Left ventricle myocardium inferior (tissue), 1 donor: ENCODE measurements around the gene COBL. TPM values are rescaled to one million over a fixed set of nuclear protein-coding genes. Genes with fewer than 3 reads are reported as not detected.

Source experiments
- DNase-seq: peaks from one replicate; pipeline ENCODE4 v3.0.0-alpha.2; 2020
- H3K27ac ChIP-seq: fragments of 200-600 bp; replicated peaks from 2 replicates; pipeline ENCODE4 v1.8.0; 2021
- H3K27me3 ChIP-seq: fragments of 200-600 bp; 2 replicates; pipeline ENCODE4 v1.8.0; 2021; ENCODE audit warnings: low read depth
- H3K36me3 ChIP-seq: fragments of 200-600 bp; 2 replicates; pipeline ENCODE4 v1.8.0; 2021
- H3K4me1 ChIP-seq: fragments of 200-600 bp; 2 replicates; pipeline ENCODE4 v1.8.0; 2021
- H3K4me3 ChIP-seq: fragments of 200-600 bp; 2 replicates; pipeline ENCODE4 v1.8.0; 2021; ENCODE audit warnings: mild to moderate bottlenecking, moderate library complexity
- H3K9me3 ChIP-seq: fragments of 200-600 bp; replicated peaks from 2 replicates; pipeline ENCODE4 v1.8.0; 2021
- CTCF ChIP-seq: fragments of 200-600 bp; IDR thresholded peaks from 2 replicates; pipeline ENCODE4 v1.8.0; 2021; ENCODE audit warnings: antibody characterized with exemption, mild to moderate bottlenecking, borderline replicate concordance
- intact Hi-C: fragments of 100-400 bp; cut with micrococcal nuclease; formaldehyde crosslinking; loops from one replicate; pipeline ENCODE4 v1.11.0; 2022
- total RNA-seq: library from RNA; stranded (reverse); fragmentation: NEBNext Ultra II Directional; extraction: Animal tissue kit (Norgen Biotek cat#: 25700); gene quantifications from one replicate; pipeline ENCODE4 v1.2.1, GENCODE V29; 2021
- donor health status: DM: no; HTN: yes; CAD: no; lungs with severe emphysema.

Gene COBL
- total RNA-seq, 1 donor from 2014 or later, result 77.1 TPM

DNA sequence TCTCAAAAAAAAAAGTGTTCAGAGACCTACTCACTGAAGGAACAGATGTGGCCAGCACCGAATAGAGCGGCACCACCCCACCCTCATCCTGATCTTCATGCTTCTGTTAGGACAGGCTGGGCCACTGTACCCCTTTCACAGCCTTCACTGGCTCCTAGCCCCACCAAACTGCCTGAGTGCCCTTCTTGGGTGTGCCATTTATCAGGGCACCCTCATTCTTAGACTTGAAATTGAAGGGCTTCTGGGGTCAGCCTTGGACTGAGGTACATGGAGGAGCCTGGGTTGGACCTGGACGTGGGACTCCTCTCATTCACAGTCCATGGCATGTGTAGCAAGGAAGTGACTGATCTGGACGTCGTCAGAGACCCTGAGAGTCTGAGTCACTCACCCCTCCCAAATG is 190.3 kb downstream of the COBL start:
- Histone ChIP-seq H3K27me3 (no peaks in the 10 kb centered on the region), H3K27ac (peak overlapping the region; percentile 65), H3K9me3 (no peaks in the 10 kb centered on the region), H3K4me3 (no peak overlapping the region), H3K4me1 (peaks cover 56% of the 10 kb centered on the region), H3K36me3 (no peaks in the 10 kb centered on the region)
- intact Hi-C loops, result no loop called here
- TF ChIP-seq CTCF, result no peak
- DNase-seq, result no peak

DNA sequence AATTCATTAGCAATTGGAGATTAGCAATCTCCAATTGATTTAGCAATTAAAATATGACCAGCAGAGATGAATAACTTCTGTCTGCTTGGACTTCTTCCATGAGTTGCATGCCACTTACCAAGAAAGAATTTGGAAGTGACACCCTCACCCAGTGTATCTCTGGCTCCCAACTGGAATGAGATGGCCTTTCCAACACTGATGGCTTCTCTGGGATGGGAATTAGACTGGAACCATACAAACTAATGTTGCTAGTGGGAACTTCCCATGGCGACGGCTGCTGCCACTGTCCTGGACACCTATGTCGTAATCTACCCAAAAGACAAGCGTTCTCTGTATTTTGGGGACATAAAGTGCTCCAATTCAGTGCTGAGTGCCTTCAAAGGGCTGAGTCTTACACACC is 192.3 kb downstream of the COBL start:
- Histone ChIP-seq H3K36me3 (no peaks in the 10 kb centered on the region), H3K4me3 (no peak overlapping the region), H3K27ac (peak overlapping the region; percentile 83), H3K27me3 (no peaks in the 10 kb centered on the region), H3K9me3 (no peaks in the 10 kb centered on the region), H3K4me1 (peaks cover 50% of the 10 kb centered on the region)
- no peak for TF ChIP-seq CTCF
- intact Hi-C loops, result no loop called here
- no peak for DNase-seq

DNA sequence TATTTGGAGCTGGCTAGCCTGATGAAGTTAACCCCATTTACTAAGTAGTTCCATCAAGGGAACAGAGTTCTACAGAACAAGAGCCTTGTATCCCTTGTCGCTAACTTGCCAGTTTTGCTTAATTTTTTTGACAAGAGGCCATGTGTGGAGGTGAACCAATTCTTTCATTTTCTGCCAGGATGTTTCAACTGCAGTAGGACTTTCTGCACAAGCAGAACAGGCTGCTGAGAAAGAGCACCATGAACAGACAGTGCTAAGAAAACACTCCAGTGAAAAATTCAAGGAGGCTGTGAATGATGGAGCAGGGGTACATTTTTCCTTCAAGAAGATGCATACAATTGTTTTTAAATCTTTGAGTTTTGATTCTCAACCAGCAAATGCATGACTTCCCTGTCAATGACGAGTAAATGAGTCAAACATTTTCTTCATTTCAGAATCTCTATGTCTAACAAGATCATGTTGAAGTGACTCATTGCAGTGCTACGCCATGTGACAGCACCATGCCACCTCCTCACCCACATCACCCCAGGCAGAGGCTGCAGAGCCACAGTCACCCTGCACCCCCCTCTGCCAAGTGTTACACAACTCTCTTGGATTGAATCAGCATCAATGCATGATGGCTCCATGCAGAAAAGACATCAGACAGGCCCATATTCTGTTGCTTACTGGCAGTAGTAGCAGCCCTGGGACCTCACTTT is 193.1 kb downstream of the COBL start:
- Histone ChIP-seq H3K36me3 (no peaks in the 10 kb centered on the region), H3K27me3 (no peaks in the 10 kb centered on the region), H3K9me3 (no peaks in the 10 kb centered on the region), H3K27ac (peak overlapping the region; percentile 83), H3K4me1 (peaks cover 47% of the 10 kb centered on the region), H3K4me3 (no peak overlapping the region)
- DNase-seq, result no peak
- TF ChIP-seq CTCF, result no peak
- intact Hi-C loops, result no loop called here

- H3K4me3 ChIP-seq, result peak overlapping the region; percentile 12
- no peaks in the 10 kb centered on the region for H3K36me3 ChIP-seq
- H3K27ac ChIP-seq, result peak overlapping the region; percentile 83
- H3K4me1 ChIP-seq, result peaks cover 44% of the 10 kb centered on the region
- TF ChIP-seq CTCF, result peak; percentile 48
- no peaks in the 10 kb centered on the region for H3K27me3 ChIP-seq
- no peaks in the 10 kb centered on the region for H3K9me3 ChIP-seq
- peak; percentile 52 for DNase-seq
- intact Hi-C loops, result no loop called here
Observed at GRCh38 chr7:51121931-51122425, 194.6 kb downstream of the COBL start.

GRCh38 chr7:51121036-51121790 is 195.4 kb downstream of the COBL start:
- no peak for DNase-seq
- no peaks in the 10 kb centered on the region for H3K36me3 ChIP-seq
- no peak for TF ChIP-seq CTCF
- peak overlapping the region; percentile 12 for H3K4me3 ChIP-seq
- H3K27me3 ChIP-seq, result no peaks in the 10 kb centered on the region
- intact Hi-C loops, result no loop called here
- H3K9me3 ChIP-seq, result peaks cover 2% of the 10 kb centered on the region
- H3K4me1 ChIP-seq, result peaks cover 40% of the 10 kb centered on the region
- H3K27ac ChIP-seq, result peak overlapping the region; percentile 83
